EL (cell line): ENCODE data around the gene KATNB1.
"Not testable (repeated sequence)": the region's sequence is repeated elsewhere in the genome, so short reads cannot be mapped to it uniquely, and the experiment has no call there.

ENCODE experiments used
- DNase-seq: peaks from one replicate; pipeline ENCODE4 v3.0.0-alpha.2; 2016

Gene KATNB1

GRCh38 chr16:57745768-57746167, 10.2 kb downstream of the KATNB1 start:
- DNase-seq, result no peak

DNA sequence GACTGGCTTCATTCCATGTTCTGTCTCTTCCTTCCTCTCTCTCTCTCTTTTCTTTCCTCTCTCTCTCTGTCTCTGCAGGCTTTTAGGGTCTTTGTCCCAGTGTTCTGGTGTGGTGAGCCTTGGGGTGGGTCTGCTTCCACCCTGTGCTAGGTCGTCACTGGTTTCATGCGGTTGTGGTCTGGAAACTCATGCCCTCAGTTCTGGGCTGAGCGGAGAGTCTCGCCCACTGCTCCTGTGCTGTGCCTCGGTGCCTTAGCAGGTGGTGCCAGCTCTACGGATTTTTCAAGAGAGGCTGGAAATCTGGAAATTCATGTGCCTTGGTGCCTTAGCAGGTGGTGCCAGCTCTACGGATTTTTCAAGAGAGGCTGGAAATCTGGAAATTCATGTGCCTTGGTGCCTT, 10.7 kb downstream of the KATNB1 start:
- not testable (repeated sequence) for DNase-seq

DNA sequence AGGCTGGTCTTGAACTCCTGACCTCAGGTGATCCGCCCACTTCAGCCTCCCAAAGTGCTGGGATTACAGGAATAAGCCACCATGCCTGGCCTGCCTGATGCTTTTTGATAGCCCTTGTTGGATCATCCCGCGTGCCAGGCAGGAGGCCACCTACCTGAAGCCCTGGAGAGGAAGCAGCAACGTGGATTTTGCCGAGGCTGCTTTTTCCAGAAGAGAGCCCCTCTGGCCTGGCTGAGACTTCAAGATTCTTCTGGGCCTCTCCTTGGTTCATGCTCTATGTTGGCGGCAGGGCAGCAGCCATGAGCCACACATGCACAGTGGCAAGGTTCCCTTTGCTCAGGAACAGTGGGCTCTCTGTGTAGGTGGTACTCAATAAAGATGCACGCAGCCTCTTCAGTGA, 11.5 kb downstream of the KATNB1 start:
- DNase-seq, result no peak

DNA sequence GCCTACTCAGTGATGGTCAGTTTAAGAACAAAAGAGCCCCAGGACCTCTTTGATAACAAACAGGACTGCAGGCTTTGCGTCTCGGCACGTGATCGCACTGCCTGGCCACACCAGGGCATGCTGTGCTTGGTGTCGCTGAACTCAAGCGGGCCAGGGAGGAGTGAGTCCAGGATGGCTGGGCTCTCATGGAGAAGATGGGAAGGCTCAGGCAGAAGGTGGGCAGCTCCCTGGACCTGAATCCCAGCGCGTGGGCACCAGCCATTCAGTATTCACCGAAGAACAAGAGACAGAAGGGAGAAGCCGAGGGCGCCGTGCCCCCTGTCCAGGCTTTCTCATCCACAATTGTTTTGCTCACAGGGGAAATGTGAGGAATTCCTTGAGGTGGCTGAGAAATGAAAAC, 11.9 kb downstream of the KATNB1 start:
- DNase-seq, result no peak

DNA sequence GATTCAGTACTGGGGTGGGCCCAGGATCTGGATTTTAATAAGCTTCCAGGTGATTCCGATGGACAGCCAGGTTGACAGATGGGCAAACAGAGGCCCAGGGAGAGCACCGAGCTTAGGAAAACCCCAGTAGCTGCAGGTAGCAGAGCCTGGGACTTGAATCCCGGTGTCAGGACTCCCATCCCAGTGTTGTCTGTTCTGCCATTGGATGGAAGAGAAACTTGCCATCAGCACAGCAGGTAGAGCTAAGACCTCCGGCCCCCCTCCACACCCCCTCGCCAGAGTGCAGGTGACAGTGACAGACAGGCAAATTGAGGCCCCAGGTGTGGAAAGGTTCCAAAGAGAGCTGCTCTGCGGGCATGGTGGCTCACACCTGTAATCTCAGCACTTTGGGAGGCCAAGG, 12.4 kb downstream of the KATNB1 start:
- no peak for DNase-seq

DNA sequence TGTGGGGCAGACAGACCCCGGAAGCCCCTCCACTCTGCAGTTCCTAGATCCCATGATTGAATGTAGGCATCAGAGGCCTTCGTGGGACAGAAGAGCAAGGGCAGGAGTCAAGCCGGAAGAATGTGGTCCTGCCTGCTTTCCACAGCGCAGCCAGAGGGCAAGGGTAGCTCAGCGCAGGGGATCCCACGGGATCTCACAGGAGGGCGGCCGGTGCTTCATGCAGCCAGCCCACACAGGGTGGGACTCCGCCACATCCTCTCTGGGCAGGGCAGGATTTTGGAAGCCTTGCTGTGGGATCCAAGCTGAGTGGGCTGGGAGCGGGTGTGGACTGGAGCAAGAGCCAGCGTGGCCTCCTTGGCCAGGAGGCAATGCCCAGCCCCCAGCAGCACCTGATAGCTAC, 13.0 kb downstream of the KATNB1 start:
- DNase-seq, result no peak

- no peak for DNase-seq
Measured at GRCh38 chr16:57749101-57749692, 13.6 kb downstream of the KATNB1 start.

GRCh38 chr16:57749856-57750452, 14.4 kb downstream of the KATNB1 start:
- DNase-seq, result no peak

DNA sequence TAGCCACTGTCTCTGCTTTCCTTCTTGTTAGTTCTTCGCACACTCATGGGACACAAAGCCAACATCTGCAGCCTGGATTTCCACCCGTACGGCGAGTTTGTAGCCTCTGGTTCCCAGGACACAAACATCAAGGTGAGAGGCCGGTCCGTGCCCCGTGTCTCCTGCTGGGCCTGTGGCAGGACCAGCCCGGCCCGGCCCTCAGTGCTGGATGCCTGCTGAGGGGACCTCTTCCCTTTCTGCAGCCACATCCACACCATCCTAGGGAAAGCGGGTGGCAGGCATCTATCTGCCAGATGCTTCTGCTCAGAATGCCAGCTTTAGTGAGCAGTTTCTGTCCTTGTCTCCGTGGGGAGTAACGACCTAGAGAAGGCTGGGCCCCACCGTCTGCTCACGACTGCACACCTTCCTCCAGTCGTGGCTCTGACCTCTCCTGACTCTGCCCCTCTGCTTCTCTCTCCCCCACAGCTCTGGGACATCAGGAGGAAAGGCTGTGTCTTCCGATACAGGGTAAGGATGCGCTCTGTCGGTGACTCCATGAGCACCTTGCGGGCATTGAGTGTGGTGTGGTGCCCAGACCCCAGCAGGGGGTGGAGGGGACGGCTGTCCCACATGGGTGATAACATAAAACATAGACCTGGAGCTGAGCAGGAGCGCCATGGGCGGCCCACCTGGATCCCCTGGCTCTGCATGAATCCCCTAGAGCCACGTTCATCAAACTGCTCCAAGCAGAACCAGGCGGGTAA, 15.4 kb downstream of the KATNB1 start:
- DNase-seq, result no peak

GRCh38 chr16:57751539-57752202, 16.1 kb downstream of the KATNB1 start:
- DNase-seq, result no peak

GRCh38 chr16:57752203-57752580, 16.6 kb downstream of the KATNB1 start:
- no peak for DNase-seq

DNA sequence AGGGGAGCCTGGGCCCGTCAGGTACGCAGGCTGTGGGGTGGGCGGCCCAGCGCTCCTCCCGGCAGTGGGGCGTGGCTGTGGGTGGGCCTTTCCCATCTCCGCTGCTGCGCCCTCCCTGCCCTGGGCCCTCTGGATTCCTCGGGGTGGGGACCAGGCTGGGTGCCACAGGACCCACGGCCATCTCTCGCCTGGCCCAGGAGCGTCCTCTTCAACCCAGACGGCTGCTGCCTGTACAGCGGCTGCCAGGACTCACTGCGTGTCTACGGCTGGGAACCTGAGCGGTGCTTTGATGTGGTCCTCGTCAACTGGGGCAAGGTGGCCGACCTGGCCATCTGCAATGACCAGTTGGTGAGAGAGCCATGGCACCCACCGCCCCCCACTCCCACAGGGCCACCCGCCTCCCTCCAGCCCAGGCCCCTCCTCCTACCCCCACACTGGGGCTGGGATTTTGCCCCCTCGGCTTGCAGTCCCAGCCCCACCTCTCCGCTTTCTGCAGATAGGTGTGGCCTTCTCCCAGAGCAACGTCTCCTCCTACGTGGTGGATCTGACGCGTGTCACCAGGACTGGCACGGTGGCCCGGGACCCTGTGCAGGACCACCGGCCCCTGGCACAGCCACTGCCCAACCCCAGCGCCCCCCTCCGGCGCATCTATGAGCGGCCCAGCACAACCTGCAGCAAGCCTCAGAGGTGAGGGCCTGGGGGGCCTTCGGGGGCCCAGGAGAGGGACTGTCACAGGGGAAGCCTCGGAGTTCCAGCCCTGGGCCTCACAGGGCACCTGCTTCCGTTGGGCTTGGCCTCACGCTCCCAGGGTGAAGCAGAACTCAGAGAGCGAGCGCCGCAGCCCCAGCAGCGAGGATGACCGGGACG, 17.2 kb downstream of the KATNB1 start:
- no peak for DNase-seq

- no peak for DNase-seq
Measured at GRCh38 chr16:57753448-57754353, 18.1 kb downstream of the KATNB1 start.

DNA sequence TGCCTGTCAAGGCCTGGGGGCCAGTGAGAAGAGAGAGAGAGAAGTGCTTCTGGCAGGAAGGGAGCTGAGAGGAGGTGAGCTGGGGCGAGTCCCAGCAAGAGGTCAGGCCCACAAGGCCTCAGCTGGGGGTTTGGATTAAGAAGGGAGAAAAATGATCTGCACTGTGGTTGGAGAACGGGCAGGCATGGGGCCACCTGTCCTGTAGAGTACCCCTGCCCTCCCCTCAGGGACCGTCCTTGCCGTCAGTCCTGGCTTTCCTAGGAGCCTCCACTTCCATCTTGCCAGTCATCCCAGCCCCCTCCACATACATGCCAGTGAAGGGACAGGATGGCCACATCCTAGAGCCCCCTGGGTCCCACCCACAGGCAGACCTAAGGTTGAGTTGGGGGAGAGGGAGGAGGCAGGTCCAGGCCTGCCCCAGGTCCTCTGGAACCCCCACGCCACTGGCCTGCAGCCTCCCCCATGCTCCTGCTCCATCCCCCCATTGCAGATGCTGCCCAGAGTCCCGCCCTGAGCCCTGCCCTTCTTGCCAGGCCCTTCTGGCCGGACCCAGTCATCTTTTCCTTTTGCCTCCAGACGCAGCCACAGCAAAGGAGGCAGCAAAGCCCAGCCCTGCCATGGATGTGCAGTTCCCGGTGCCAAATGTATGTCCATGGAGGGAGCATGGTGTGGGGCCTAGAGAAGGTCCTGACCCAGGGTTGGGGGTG, 18.9 kb downstream of the KATNB1 start:
- DNase-seq, result no peak

- no peak for DNase-seq
Measured at GRCh38 chr16:57755061-57755684, 19.6 kb downstream of the KATNB1 start.

GRCh38 chr16:57755726-57756423, 20.3 kb downstream of the KATNB1 start:
- DNase-seq, result no peak

DNA sequence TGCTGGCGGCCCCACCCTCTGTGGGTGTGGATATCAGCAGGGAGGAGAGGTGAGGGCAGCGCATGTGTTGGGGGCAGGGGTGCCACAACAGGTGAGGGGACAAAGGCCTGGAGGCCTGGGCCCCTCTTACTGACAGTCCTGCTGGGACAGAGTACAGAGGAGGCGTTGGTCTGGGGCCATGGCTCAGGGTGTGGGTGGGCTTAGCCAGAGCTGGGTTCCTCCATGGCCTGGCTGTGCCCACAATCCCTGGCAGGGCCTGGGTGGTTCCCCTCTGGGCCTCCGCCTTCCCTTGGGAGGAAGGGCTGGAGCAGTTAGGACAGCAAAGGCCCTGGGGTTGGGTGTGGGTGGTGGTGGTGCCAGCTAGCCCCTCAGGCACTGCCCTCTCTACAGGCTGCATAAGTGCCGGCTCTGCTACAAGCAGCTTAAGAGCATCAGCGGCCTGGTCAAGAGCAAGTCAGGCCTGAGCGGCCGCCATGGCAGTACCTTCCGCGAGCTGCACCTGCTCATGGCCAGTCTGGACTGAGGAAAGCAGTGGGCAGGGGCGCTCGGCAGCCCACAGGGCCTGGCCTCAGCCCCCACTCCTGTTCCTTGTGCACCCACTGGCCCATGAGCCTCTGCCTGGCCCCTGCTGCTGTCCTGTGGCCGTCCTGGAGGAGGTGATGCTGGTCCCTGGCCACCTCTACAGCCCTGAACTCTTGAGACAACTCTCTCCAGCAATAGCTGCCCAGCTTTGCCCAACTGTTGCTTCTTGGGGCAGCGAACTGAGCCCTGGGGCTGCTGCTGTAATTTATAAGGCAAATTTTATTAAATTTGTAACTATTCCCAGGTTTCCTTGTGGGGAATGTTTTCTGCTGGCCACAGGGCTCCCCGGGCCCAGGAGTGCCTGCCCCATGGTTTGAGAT, 21.1 kb downstream of the KATNB1 start:
- DNase-seq, result no peak

- DNase-seq, result peak; percentile 78
Measured at GRCh38 chr16:57757326-57757786, 21.8 kb downstream of the KATNB1 start.

- no peak for DNase-seq
Measured at GRCh38 chr16:57757883-57758282, 22.3 kb downstream of the KATNB1 start.
